Measurements from ENCODE around the gene SPINK2. TPM values are rescaled to one million over a fixed set of nuclear protein-coding genes. Genes with fewer than 3 reads are reported as not detected.

SPINK2 gene
- total and polyA plus RNA-seq, 2 experiments from 2014 or later, result not detected

DNA sequence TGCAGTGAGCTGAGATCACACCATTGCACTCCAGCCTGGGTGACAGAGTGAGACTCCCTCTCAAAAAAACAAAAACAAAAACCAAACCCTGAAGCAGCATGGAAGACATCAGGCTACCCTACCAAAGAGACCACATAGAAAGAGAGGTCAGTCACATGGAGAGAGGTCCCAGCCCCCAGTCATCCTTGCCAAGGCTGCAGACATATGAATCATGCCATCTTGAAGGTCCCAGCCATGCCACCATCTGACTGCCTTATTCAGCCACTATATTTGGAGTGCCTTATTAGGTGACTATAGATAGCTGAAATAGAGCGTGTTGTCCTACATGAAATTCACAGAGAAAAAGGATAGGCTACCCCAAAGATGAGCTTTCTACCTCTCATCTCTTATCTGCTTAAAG lies 48.2 kb downstream of the SPINK2 start:
- Histone ChIP-seq H3K27ac (no peak overlapping the region), H3K4me2 (ENCODE audit: unreplicated experiment) (no peak overlapping the region), H2AFZ (no peak overlapping the region), H3K4me1 (ENCODE audit: insufficient read depth) (no peaks in the 10 kb centered on the region), H3K9me3 (ENCODE audit: low read depth) (no peaks in the 10 kb centered on the region), H3K4me3 (no peak overlapping the region), H3K9ac (no peak overlapping the region), H4K20me1 (ENCODE audit: insufficient read depth) (no peaks in the 10 kb centered on the region), H3K27me3 (replicated peaks; ENCODE audit: insufficient read depth) (0 out of 2 replicates have a peak, but pooled peaks cover 1% of the 10 kb centered on the region), H3F3A (ENCODE audit: insufficient read depth) (no peaks in the 10 kb centered on the region), H3K9me2 (ENCODE audit: insufficient read depth) (no peaks in the 10 kb centered on the region), H3K79me2 (ENCODE audit: insufficient read depth) (no peaks in the 10 kb centered on the region), H3K36me3 (ENCODE audit: low read depth) (no peaks in the 10 kb centered on the region)
- no peak for DNase-seq
- in situ Hi-C loops (cut with MboI), result no loop called here
- 55 to 57% methylated on average over 1 of the region's 1 CpG for WGBS, 2 experiments (ENCODE audit: low coverage in 1 of 2, low lambda C conversion rate in 2 of 2, missing lambda C conversion rate in 2 of 2)
- no peak for TF ChIP-seq EZH2phosphoT487 (IDR thresholded peaks at IDR 0.05; ENCODE audit: insufficient read depth, low read depth)
- no peak for TF ChIP-seq EZH2 (IDR thresholded peaks at IDR 0.05; ENCODE audit: insufficient read depth, poor library complexity, severe bottlenecking)

DNA sequence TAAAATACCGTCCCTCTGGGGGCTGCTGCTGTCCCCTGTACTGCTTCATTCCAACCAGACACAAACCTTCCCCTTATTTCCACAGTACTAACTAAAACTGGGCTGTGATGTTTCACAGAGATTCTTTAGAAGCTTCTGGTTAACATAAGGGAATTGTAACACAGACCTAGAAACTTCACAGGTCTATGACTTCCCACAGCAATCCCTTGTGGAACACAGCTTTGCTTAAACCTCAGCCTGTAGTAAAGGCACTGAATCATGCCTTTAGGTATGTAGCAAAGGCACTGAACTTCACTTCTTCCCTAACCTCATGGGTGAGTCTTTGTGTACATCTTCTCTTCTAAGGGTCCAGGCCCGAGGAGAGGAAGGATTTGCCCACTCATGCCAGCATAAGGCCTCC lies 49.4 kb downstream of the SPINK2 start:
- in situ Hi-C loops (cut with MboI), result no loop called here
- H3K27me3 ChIP-seq (replicated peaks; ENCODE audit: insufficient read depth), result no peaks in the 10 kb centered on the region; the same call in 1 of the 2 replicates
- no peak overlapping the region for H3K4me3 ChIP-seq
- no peaks in the 10 kb centered on the region for H3K79me2 ChIP-seq (ENCODE audit: insufficient read depth)
- no peak overlapping the region for H3K4me2 ChIP-seq (ENCODE audit: unreplicated experiment)
- no peaks in the 10 kb centered on the region for H3K36me3 ChIP-seq (ENCODE audit: low read depth)
- no peaks in the 10 kb centered on the region for H4K20me1 ChIP-seq (ENCODE audit: insufficient read depth)
- no peaks in the 10 kb centered on the region for H3K9me3 ChIP-seq (ENCODE audit: low read depth)
- TF ChIP-seq EZH2phosphoT487 (IDR thresholded peaks at IDR 0.05; ENCODE audit: insufficient read depth, low read depth) (no peak), EZH2 (IDR thresholded peaks at IDR 0.05; ENCODE audit: insufficient read depth, poor library complexity, severe bottlenecking) (no peak)
- no peak overlapping the region for H2AFZ ChIP-seq
- peak; percentile 14 for DNase-seq
- 31 to 33% methylated on average over 2 of the region's 2 CpGs for WGBS, 2 experiments (ENCODE audit: low coverage in 1 of 2, low lambda C conversion rate in 2 of 2, missing lambda C conversion rate in 2 of 2)
- H3K9me2 ChIP-seq (ENCODE audit: insufficient read depth), result no peaks in the 10 kb centered on the region
- no peak overlapping the region for H3K27ac ChIP-seq
- H3F3A ChIP-seq (ENCODE audit: insufficient read depth), result no peaks in the 10 kb centered on the region
- H3K9ac ChIP-seq, result no peak overlapping the region
- H3K4me1 ChIP-seq (ENCODE audit: insufficient read depth), result no peaks in the 10 kb centered on the region

DNA sequence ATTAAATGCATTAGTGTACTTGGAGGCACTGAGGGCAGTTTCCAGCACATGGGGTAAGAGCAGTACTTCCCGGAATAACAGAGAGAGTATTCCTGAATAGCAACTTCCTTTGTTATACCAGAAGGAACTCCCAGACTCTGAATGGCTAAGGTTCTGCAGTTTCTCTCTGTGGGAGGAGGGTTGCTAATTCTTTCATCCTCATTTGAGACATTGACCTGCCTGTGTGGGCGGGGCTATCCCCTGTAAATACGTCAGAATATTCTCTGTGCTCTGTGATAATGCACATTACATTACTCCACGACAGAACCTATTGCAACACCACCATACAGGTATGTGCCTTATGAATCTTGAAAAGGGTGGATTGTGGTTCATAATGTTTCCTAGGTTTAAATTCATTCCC lies 52.7 kb downstream of the SPINK2 start:
- Histone ChIP-seq H3K79me2 (ENCODE audit: insufficient read depth) (no peaks in the 10 kb centered on the region), H3K9me2 (ENCODE audit: insufficient read depth) (no peaks in the 10 kb centered on the region), H3K9ac (no peak overlapping the region), H3K4me1 (ENCODE audit: insufficient read depth) (0 out of 2 replicates have a peak, but pooled peaks cover 3% of the 10 kb centered on the region), H3F3A (ENCODE audit: insufficient read depth) (no peaks in the 10 kb centered on the region), H3K4me3 (no peak overlapping the region), H2AFZ (no peak overlapping the region), H3K4me2 (ENCODE audit: unreplicated experiment) (no peak overlapping the region), H4K20me1 (ENCODE audit: insufficient read depth) (no peaks in the 10 kb centered on the region), H3K9me3 (ENCODE audit: low read depth) (no peaks in the 10 kb centered on the region), H3K27ac (no peak overlapping the region), H3K36me3 (ENCODE audit: low read depth) (no peaks in the 10 kb centered on the region), H3K27me3 (replicated peaks; ENCODE audit: insufficient read depth) (no peaks in the 10 kb centered on the region; the same call in 1 of the 2 replicates)
- no peak for DNase-seq
- in situ Hi-C loops (cut with MboI), result no loop called here
- WGBS, 2 experiments (ENCODE audit: low coverage in 1 of 2, low lambda C conversion rate in 2 of 2, missing lambda C conversion rate in 2 of 2), result 55 to 56% methylated on average over 4 of the region's 4 CpGs
- TF ChIP-seq EZH2phosphoT487 (IDR thresholded peaks at IDR 0.05; ENCODE audit: insufficient read depth, low read depth) (no peak), EZH2 (IDR thresholded peaks at IDR 0.05; ENCODE audit: insufficient read depth, poor library complexity, severe bottlenecking) (no peak)

DNA sequence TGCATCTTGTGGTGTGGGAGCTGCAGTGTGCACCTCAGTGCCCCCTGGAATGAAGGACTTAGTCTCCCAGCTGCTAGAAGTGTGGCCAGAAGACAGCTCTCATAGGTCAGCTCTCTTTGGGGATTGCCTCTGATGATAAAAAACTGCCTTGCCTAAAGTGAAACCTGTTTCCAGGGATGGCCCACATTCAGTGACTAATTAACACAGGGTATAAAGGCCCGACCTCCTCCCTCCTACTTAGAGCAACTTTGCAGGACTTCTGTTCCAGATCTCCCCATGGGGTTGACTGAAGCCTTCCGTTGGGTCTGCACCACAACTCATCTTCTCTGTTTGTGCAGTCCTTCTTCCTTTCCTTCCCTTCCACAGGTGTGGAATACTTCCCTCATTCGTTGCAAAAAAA lies 53.2 kb downstream of the SPINK2 start:
- WGBS, 2 experiments (ENCODE audit: low coverage in 1 of 2, low lambda C conversion rate in 2 of 2, missing lambda C conversion rate in 2 of 2), result 55 to 73% methylated on average over 3 of the region's 3 CpGs
- in situ Hi-C loops (cut with MboI), result no loop called here
- Histone ChIP-seq H3K27ac (no peak overlapping the region), H3K4me3 (no peak overlapping the region), H3K79me2 (ENCODE audit: insufficient read depth) (no peaks in the 10 kb centered on the region), H3K36me3 (ENCODE audit: low read depth) (no peaks in the 10 kb centered on the region), H3F3A (ENCODE audit: insufficient read depth) (no peaks in the 10 kb centered on the region), H3K4me1 (ENCODE audit: insufficient read depth) (0 out of 2 replicates have a peak, but pooled peaks cover 3% of the 10 kb centered on the region), H3K9ac (no peak overlapping the region), H3K9me2 (ENCODE audit: insufficient read depth) (no peaks in the 10 kb centered on the region), H3K9me3 (ENCODE audit: low read depth) (no peaks in the 10 kb centered on the region), H3K4me2 (ENCODE audit: unreplicated experiment) (no peak overlapping the region), H3K27me3 (replicated peaks; ENCODE audit: insufficient read depth) (no peaks in the 10 kb centered on the region; the same call in 1 of the 2 replicates), H2AFZ (no peak overlapping the region), H4K20me1 (ENCODE audit: insufficient read depth) (no peaks in the 10 kb centered on the region)
- no peak for DNase-seq
- no peak for TF ChIP-seq EZH2phosphoT487 (IDR thresholded peaks at IDR 0.05; ENCODE audit: insufficient read depth, low read depth)
- TF ChIP-seq EZH2 (IDR thresholded peaks at IDR 0.05; ENCODE audit: insufficient read depth, poor library complexity, severe bottlenecking), result no peak

DNA sequence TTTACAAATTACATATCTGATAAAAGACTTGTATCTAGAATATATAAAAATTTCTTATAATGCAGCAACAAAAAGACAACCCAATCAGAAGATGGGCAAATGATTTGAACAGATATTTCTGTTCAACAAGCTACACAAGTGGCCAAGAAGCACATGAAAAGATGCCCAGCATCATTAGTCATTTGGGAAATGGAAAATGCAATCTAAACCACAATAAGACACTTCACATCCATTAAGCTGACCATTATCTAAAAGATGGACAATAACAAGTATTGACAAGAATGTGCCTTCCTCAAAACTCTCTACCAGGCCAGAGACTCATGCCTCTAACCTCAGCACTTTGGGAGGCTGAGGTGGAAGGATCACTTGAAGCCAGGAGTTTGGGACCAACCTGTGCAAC lies 53.9 kb downstream of the SPINK2 start:
- Histone ChIP-seq H4K20me1 (ENCODE audit: insufficient read depth) (no peaks in the 10 kb centered on the region), H3K27me3 (replicated peaks; ENCODE audit: insufficient read depth) (peaks cover 6% of the 10 kb centered on the region; the same call in 1 of the 2 replicates), H3K27ac (no peak overlapping the region), H3F3A (ENCODE audit: insufficient read depth) (no peaks in the 10 kb centered on the region), H3K4me3 (no peak overlapping the region), H3K9me3 (ENCODE audit: low read depth) (no peaks in the 10 kb centered on the region), H3K4me1 (ENCODE audit: insufficient read depth) (0 out of 2 replicates have a peak, but pooled peaks cover 3% of the 10 kb centered on the region), H3K9ac (no peak overlapping the region), H3K36me3 (ENCODE audit: low read depth) (no peaks in the 10 kb centered on the region), H3K4me2 (ENCODE audit: unreplicated experiment) (no peak overlapping the region), H3K9me2 (ENCODE audit: insufficient read depth) (no peaks in the 10 kb centered on the region), H3K79me2 (ENCODE audit: insufficient read depth) (no peaks in the 10 kb centered on the region), H2AFZ (no peak overlapping the region)
- TF ChIP-seq EZH2phosphoT487 (IDR thresholded peaks at IDR 0.05; ENCODE audit: insufficient read depth, low read depth) (no peak), EZH2 (IDR thresholded peaks at IDR 0.05; ENCODE audit: insufficient read depth, poor library complexity, severe bottlenecking) (no peak)
- in situ Hi-C loops (cut with MboI), result no loop called here
- DNase-seq, result no peak

All from GM23248 (cell line).